T47D (cell line): ENCODE results near the gene XXYLT1.

Experiments
- DNase-seq, 2 experiments: peaks; one replicate each; pipeline versions ENCODE4 v3.0.0 to v3.0.0-alpha.2; 2011 to 2012; ENCODE audit warnings: low read depth in 1 of 2, low spot score in 1 of 2
- JUND ChIP-seq: IDR thresholded peaks from 2 replicates; pipeline ENCODE4 v1.6.1; 2012; ENCODE audit warnings: low read depth
- in situ Hi-C: cut with HindIII; loops from 2 replicates; pipeline ENCODE4 v1.10.0; 2016; ENCODE audit warnings: low sequenced_read_pairs, low pct_unique_long_range_greater_than_20kb

XXYLT1 gene

DNA sequence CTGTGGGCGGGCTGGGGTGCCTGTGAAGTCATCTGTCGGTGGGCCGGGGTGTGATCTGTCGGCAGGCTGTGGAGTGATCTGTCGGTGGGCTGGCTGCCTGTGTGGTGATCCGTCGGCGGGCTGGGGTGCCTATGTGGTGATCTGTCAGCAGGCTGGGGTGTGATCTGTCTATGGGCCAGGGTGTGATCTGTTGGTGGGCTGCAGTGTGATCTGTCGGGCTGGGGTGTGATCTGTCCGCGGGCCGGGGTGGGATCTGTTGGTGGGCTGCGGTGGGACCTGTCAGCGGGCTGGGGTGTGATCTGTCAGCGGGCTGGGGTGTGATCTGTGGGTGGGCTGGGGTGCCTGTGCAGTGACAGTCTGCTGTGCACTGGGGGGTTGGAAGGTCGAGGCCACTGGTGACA lies 204.5 kb downstream of the XXYLT1 start:
- DNase-seq: no peak
- in situ Hi-C loops: no loop called here
- no peak for TF ChIP-seq JUND

DNA sequence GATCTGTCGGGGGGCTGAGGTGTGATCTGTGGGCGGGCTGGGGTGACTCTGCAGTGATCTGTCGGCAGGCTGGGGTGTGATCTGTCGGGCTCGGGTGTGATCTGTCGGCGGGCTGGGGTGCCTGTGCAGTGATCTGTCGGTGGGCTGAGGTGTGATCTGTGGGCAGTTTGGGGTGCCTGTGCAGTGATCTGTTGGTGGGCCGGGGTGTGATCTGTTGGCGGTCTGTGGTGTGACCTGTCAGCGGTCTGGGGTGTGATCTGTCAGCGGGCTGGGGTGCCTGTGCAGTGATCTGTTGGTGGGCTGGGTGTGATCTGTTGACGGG lies 205.1 kb downstream of the XXYLT1 start:
- no peak for TF ChIP-seq JUND
- DNase-seq: no peak
- in situ Hi-C loops: no loop called here

DNA sequence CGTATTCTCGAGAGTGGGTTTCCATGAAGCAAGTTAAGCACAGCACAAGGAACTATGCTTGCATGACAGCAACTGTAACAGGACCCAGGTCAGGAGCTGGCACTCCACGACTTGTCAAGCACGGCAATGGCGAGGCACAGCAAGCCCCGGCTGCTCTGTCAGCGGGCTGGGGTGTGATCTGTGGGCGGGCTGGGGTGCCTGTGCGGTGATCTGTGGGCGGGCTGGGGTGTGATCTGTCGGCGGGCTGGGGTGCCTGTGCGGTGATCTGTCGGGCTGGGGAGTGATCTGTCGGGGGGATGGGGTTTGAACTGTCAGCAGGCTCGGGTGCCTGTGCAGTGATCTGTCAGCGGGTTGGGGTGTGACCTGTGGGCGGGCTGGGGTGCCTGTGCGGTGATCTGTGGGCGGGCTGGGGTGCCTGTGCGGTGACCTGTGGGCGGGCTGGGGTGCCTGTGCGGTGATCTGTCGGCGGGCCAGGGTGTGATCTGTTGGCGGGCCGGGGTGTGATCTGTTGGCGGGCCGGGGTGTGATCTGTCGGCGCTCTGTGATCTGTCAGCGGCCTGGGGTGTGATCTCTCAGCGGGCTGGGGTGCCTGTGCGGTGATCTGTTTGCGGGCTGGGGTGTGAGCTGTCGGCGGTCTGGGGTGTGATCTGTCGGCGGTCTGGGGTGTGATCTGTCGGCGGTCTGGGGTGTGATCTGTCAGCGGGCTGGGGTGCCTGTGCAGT lies 205.7 kb downstream of the XXYLT1 start:
- no peak for DNase-seq
- TF ChIP-seq JUND: no peak
- in situ Hi-C loops: no loop called here

DNA sequence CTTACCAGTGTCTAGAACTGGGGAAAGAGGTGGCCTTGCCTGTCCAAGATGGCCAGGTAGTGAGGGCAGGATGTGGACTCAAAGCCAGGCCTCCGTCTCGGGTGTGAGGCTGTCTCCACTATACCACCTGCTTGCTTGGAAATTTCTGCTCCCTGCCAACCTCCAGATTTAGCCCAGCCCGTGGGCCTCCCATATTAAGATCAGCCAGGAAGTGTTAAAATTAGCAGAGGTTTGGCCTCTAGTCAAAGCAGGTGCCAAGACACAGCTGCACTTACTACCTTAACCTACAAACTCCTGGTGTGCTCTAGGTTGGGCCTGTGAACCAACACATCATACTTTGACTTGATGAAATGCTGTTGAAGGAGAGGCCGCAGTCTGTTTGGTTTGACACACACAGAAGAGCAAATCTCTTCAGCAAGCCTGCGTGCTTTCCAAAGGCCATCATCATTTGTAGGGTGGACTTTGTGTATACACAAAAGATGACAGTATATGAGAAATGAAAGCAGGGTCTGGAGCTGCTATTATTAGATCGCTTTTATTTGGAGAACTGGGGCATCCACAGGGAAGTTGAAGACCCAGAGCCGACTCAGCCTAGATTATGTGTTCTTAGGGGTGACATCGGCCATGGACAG lies 206.5 kb downstream of the XXYLT1 start:
- no peak for TF ChIP-seq JUND
- in situ Hi-C loops: no loop called here
- no peak for DNase-seq

DNA sequence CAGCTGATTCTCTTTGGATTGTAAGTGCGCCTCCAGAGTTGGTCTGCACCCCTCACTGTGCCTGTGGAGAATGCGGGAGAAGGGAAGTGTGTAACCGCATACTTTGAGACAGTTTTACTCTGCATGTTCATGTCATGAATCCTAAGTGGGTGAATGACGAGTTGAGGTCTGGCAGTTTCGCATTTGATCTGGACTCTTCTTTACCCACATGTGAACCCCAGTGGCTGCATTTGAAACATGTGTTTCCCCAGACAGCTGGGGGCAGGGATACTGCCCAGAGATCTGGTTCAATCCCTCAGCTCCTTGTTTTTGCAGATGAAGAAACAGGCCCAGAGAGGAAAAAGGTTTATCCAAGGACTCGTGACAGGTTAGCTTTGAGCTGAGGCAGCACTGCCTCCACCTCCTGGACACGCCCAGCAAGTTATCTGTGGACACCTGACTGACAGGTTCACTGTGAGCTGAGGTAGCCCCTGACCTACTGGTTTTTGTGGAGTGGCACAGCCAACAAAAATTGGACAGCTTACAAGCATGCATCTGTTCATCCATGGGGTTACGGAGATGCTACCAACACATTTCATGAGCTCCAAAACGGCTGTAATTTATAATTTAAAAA lies 207.3 kb downstream of the XXYLT1 start:
- no peak for TF ChIP-seq JUND
- in situ Hi-C loops: no loop called here
- DNase-seq: peak in 1 of 2 experiments; percentile 50

DNA sequence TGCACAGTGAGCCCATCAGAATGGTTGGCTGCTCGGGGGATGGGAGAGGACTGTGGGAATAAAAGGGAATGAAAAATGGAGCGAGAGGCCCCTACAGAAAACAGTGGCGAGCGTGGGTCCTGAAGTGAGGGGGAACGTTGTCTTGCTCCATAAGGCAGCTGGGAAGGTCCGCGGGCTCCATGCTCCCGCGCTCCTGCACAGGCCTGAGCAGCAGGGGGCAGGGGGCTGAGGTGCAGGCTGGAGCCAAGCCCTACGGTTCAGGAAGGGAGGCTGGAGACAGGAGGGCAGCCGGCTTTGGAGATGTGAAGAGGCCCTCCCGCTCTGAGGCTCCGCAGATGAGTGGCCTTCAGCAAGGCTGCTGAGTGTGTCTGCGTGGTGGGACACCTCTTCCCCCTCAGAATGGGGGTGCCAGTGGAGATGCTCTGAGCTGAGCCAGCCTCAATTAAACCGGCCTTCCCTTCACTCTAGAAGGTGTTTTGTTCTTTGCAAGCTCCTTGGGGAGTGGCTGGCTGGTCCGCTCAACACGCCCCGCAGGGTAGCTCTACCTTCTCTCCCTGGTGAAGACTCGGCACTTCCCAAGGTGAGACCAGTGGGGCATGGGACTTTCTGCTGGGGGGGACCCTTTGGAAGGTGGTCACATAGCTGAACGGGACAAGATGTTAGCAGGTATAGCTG lies 208.0 kb downstream of the XXYLT1 start:
- no peak for TF ChIP-seq JUND
- in situ Hi-C loops: no loop called here
- no peak for DNase-seq

DNA sequence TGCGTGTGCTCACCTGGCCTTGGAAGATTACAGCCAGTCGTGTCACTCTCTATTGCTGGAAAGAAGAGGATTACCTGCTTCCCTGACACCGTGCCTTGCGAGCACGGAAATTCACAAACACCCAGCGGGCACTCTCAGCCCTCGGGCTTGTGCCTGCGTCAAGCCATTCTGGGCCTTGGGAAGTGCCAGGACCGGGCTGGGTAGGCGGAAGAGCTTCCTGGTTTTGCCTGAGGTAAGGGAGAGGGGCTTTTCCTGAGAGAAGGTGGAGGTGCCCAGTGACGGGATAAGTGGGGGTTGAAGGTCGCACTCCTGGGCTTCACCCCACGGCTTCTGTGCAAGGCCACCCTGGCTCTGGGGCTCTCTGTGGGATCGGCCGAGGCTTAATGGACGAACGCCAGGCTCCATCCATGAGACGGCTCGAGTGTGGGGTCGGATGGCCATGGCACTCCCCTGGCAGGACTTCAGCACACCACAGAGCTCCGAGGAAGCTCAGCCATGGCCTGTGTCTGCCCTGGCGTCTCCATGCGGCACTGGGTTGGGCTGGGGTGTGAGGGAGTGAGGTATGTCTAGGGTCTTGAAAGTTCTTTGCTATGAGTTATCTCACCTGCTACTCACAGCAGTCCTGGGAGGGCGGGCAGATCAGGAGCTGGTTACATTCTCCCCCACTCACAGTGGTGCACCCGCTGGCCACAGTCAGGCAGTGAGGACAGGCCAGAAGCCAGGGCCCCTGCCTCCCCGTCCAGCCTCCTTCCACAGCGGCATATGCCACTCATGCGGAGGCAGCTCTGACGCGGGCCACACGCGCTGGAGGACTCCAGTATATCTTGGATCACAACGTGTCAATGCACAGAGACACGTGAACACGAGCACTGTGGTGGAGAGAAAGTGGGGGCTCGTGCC lies 209.0 kb downstream of the XXYLT1 start:
- no peak for DNase-seq
- in situ Hi-C loops: no loop called here
- TF ChIP-seq JUND: no peak

DNA sequence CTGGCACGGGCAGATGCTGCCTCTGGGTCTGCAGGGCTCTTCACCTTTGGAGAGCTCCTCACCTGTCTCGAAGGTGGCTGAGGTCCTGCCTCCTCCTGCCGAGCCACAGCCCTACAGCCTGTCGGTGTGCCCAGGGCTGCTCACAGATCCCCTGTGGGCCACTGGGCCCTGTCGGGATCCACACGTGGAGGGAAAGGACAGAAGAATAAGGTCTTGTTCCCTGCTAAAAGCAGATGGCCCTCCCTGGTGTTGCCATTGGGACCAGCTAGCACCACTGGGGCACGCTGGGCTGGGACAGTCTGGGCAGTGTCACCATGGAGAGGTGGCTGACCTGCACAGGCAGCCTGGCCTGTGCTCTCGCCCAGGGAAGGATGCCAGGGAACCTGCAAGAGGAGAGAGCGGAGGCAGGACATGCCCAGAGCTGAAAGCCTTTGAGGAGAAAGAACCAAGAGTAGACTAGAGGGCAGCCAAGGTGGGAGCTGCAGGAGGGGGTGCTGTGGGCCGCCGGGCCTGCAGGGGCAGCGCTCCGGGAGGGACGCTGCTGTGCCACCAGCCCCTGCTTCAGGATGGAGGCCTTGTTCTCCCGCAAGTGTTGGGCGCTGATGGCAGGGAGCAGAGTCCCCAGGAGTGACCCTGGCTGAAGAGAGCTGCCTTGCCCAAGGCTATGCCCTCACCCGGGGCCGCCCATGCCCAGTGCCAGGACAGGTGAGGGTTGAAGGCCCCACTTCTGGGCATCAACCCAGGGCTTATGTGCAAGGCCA lies 210.2 kb downstream of the XXYLT1 start:
- in situ Hi-C loops: no loop called here
- TF ChIP-seq JUND: no peak
- no peak for DNase-seq

DNA sequence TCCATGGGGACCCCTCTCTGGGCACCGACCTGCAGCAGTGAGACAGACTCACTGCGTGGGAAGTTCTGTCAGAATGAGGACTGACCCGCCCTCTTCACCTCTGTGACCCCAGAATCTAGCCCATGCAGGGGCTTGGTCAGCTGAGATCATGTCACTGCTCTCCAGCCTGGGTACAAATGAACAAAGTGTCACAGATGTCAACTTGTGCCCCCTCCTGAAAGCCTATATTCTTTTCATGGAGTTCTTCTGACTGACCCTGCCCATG lies 210.8 kb downstream of the XXYLT1 start:
- DNase-seq: no peak
- no peak for TF ChIP-seq JUND
- in situ Hi-C loops: no loop called here

DNA sequence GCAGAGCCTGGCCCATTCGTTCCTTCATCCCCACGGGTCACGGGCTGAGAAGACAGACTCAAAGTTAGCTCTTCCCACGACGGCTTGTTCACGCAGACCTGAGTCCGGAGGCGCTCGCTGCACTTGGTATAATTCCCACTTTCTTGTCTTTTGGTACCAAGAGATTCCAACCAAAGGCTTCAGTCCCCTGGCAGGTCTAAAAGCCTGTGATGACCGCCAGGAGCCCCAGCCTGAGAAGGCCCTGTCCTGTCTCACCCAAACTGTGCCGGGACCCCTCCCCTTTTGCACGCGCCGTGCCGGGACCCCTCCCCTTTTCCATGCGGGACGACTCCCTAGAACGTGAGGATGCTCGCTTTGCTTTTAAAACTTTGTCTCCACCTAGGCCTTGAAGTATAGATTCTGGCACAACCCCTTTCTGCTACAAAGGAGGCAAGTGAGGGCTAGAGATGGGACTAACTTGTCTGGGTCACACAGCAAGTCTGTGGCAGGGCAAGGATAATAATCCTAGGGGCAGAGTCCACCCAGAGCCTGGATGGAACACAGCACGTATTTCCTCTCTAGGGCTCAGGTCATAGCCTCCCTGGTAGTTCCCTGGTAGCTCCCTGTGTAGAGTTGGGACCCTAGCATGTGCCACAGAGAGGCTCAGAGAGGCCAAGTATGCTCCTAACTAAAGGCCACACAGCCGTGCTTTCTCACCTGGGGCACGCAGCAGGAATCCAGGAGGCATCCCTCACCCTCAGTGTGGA lies 211.3 kb downstream of the XXYLT1 start:
- in situ Hi-C loops: no loop called here
- no peak for DNase-seq
- no peak for TF ChIP-seq JUND

DNA sequence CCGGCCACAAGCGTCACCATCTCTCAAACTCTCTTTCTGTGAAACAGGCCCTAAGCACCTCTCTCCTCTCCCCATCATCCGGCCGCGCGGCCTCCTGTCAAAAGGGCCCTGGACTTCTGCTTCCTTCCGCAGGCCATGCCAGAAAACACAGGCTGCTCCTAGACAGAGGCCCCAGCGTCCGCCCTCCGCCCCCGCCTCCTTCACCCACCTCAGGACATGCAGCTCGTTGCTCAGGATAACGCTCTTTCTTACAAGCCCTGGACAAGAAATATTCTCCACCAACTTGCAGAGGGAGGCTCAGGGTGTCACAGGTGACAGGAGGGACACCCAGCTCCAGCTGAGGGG lies 212.0 kb downstream of the XXYLT1 start:
- in situ Hi-C loops: no loop called here
- no peak for DNase-seq
- TF ChIP-seq JUND: no peak
